Measurements from ENCODE around the gene CCDC146.
"Not testable (repeated sequence)": the region's sequence is repeated elsewhere in the genome, so short reads cannot be mapped to it uniquely, and the experiment has no call there.

The CCDC146 gene

DNA sequence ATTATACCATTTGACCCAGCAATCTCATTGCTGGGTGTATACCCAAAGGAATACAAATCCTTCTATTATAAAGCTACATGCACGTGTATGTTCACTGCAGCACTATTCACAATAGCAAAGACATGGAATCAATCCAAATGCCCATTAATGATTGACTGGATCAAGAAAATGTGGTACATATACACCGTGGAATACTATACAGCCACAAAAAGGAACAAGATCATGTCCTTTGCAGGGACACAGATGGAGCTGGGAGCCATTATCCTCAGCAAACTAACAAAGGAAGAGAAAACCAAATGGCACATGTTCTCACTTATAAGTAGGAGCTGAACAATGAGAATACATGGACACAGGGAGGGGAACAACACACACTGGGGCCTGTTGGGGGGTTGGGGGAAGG lies 211.6 kb downstream of the CCDC146 start:
- not testable (repeated sequence) for DNase-seq

DNA sequence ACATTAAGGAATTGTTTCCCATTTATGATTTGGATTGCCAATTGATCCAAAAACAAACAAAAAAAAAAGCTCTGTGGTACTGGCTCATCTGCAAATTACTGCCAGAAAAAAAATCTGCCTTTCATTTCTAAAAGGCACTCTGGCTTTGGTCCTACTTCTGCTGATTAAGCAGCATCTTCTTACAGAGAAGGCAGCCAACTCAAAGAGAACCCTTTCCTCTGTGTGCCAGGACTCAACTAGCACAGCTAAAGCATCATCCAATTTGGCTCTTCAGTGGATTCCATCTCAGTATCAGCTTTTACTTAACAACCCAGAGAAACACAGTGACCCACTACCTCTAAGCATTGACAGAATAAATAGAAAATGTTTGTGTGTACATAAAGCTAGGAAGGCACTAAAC lies 213.2 kb downstream of the CCDC146 start:
- DNase-seq, result no peak

DNA sequence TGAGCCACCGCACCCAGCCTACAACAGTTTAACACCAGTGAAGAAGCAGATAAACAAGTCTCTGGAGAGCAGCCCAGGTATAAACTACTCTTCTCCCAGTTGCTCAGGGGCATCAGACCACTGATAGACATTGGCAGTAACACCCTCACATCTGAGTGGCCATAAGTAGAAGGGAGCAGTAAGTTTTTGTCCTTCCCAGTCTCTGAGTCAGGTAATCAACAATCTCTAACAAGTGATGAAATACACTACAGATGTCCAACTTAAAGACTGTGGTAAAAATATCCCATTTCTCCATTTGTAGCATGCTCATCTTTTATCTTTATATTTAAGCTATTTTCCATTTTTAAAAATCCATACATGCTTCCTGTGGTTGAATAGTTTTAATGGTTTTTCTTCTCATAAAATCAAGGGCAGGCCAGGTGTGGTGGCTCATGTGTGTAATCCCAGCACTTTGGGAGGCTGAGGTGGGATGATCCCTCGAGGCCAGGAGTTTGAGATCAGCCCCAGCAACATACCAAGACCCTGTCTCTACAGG lies 215.1 kb downstream of the CCDC146 start:
- no peak for DNase-seq

DNA sequence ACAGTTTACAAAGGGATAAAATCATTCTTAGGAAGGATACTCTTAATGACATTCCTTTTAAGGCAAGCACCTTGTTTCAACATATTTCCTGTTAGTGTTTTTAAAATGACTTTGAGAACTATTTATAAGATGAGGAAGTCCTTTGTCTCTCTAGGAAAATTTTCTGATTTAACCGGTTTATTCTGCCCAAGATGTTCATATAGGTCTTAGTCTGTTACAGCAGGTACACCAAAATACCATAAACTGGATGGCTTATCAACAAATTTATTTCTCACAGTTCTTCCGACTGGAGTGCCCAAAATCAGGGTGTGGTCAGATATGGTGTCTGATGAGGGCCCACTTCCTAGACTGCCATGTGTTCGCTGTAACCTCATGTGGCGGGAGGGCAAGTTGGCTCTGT lies 215.8 kb downstream of the CCDC146 start:
- DNase-seq, result no peak

DNA sequence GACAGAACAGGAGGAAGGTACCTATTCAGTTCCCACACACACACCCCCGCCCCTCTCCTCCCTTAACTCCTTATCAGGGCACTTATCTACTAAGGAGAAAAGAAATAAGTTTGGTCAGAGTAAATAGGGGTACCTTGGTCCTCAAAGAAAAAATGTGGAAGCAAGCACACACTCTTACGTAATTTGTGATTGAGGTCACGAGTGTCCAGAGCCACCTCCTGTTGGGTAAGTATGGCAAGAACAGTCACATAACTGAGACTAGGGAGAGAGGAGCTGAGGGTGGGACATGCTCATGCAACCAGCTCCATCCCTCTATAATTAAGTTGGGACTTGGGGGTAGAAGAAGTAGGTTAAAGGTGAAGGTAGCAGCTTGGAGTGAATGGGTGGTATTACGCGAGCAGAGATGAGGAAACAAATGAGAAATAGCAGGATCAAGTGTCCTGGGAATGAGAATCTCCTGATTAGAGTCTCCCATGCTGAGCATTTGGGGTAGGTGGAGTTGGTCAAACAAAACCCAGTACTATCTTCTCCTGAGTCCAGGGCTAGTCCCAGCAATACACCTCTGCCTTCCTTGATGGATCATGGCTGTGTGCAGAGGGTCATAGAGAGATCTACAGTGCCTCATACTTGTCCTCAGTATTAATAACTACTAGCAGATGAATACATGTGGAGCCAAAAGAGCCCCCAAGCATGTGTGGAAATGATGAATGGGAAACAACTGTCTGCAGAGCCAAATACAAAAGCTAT lies 216.6 kb downstream of the CCDC146 start:
- no peak for DNase-seq

DNA sequence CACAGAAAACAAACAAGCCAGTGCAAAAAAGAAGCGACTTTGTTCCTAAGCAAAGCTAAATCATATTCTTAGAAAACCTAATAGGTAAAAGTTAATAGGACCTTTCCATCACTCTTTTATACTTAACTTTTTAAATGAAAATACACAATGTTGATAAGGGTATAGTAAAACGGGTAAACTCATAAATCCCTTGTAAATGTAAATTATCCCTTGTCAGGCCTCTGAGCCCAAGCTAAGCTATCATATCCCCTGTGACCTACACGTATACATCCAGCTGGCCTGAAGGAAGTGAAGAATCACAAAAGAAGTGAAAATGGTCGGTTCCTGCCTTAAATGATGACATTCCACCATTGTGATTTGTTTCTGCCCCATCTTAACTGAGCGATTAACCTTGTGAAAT lies 217.3 kb downstream of the CCDC146 start:
- DNase-seq, result no peak

Measured in central memory CD4-positive, alpha-beta T cell (primary cell).